NCI-H460 (cell line): ENCODE data around the gene TFPI. TPM values are rescaled to one million over a fixed set of nuclear protein-coding genes. Genes with fewer than 3 reads are reported as not detected.

ENCODE experiments used
- DNase-seq: peaks from one replicate; pipeline ENCODE4 v3.0.0-alpha.2; 2016; ENCODE audit warnings: low read depth; ENCODE audit errors: extremely low read depth
- total RNA-seq: library from RNA; depleted of rRNA; stranded (reverse); fragments of >200 nt; shearing (Covaris generic); gene quantifications from 2 replicates; pipeline ENCODE4 v1.2.3, GENCODE V29; 2014

TFPI gene
- total RNA-seq, 1 experiment from 2014 or later: 219 TPM

GRCh38 chr2:187475499-187476248 lies 78.6 kb downstream of the TFPI start:
- DNase-seq: no peak

- no peak for DNase-seq
Observed at GRCh38 chr2:187470698-187471097, 83.5 kb downstream of the TFPI start.

- no peak for DNase-seq
Observed at GRCh38 chr2:187469538-187469937, 84.7 kb downstream of the TFPI start.

- no peak for DNase-seq
Observed at GRCh38 chr2:187468262-187468661, 86.0 kb downstream of the TFPI start.

- no peak for DNase-seq
Observed at GRCh38 chr2:187466129-187466792, 88.0 kb downstream of the TFPI start.

- DNase-seq: no peak
Observed at GRCh38 chr2:187462839-187463238, 91.4 kb downstream of the TFPI start.

- no peak for DNase-seq
Observed at GRCh38 chr2:187461294-187462261, 92.7 kb downstream of the TFPI start.

GRCh38 chr2:187459256-187459655 lies 95.0 kb downstream of the TFPI start:
- no peak for DNase-seq

- peak; percentile 43 for DNase-seq
Observed at GRCh38 chr2:187453078-187453641, 101.1 kb downstream of the TFPI start.

GRCh38 chr2:187451510-187451909 lies 102.7 kb downstream of the TFPI start:
- DNase-seq: no peak

GRCh38 chr2:187447336-187447735 lies 106.9 kb downstream of the TFPI start:
- DNase-seq: no peak

- no peak for DNase-seq
Observed at GRCh38 chr2:187446711-187447110, 107.5 kb downstream of the TFPI start.

GRCh38 chr2:187445051-187445450 lies 109.2 kb downstream of the TFPI start:
- DNase-seq: no peak

GRCh38 chr2:187442778-187443177 lies 111.5 kb downstream of the TFPI start:
- no peak for DNase-seq

GRCh38 chr2:187442378-187442777 lies 111.9 kb downstream of the TFPI start:
- DNase-seq: no peak

- no peak for DNase-seq
Observed at GRCh38 chr2:187440101-187440675, 114.0 kb downstream of the TFPI start.

GRCh38 chr2:187438455-187438854 lies 115.8 kb downstream of the TFPI start:
- DNase-seq: no peak

- DNase-seq: no peak
Observed at GRCh38 chr2:187435756-187436155, 118.5 kb downstream of the TFPI start.

- no peak for DNase-seq
Observed at GRCh38 chr2:187435078-187435477, 119.2 kb downstream of the TFPI start.

GRCh38 chr2:187434342-187434785 lies 119.9 kb downstream of the TFPI start:
- no peak for DNase-seq
